MM.1S (cell line): Measurements from ENCODE around the gene DYNC1I1.

Source experiments
- CTCF ChIP-seq: fragments of 300-600 bp; sonication (generic); IDR thresholded peaks from 2 replicates; pipeline ENCODE4 v1.5.1; 2016; ENCODE audit warnings: antibody characterized with exemption, low read length, mixed read lengths
- EZH2 ChIP-seq: fragments of 300-600 bp; sonication (generic); optimal IDR thresholded peaks from 2 replicates; pipeline ENCODE3; 2017; ENCODE audit warnings: low read depth, mild to moderate bottlenecking, antibody characterized with exemption, low read length, mixed read lengths

DNA sequence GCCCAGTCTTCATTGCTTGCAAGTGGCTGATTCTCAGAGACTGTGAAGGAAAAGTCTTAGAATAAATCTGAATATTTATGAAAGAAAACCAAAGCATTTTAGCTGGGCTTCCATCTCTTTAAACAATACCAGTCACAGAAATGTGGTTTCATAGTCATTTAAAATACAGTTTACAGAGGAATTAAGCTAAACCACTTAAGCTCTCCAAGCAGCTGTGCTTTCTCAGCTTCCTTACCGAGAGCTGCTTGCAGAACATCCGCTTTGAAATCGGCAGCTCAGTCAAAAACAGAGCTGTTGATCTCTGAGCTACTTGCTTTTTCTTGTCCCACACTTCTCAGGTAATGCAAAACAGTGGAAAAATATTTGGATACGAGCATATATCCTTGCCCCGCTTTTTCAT, 134.5 kb downstream of the DYNC1I1 start:
- TF ChIP-seq CTCF = no peak
- no peak for TF ChIP-seq EZH2
